SJCRH30 (cell line): Measurements from ENCODE around the gene CHAF1A. TPM values are rescaled to one million over a fixed set of nuclear protein-coding genes. Genes with fewer than 3 reads are reported as not detected.

Experiments used
- DNase-seq, 2 experiments: peaks; one replicate each; pipeline ENCODE4 v3.0.0-alpha.2; 2015 to 2020
- H3K27ac ChIP-seq: fragments of 250-450 bp; sonication (Bioruptor Pico); 2 replicates; pipeline ENCODE4 v1.5.1; 2020; ENCODE audit warnings: mild to moderate bottlenecking, moderate library complexity
- H3K27me3 ChIP-seq: fragments of 250-450 bp; sonication (Bioruptor Pico); 2 replicates; pipeline ENCODE4 v1.5.1; 2020; ENCODE audit warnings: mild to moderate bottlenecking, moderate library complexity
- H3K36me3 ChIP-seq: fragments of 250-450 bp; sonication (Bioruptor Pico); 2 replicates; pipeline ENCODE4 v1.5.1; 2020; ENCODE audit warnings: mild to moderate bottlenecking, moderate library complexity
- H3K4me1 ChIP-seq: fragments of 250-450 bp; sonication (Bioruptor Pico); 2 replicates; pipeline ENCODE4 v1.5.1; 2020; ENCODE audit warnings: mild to moderate bottlenecking, moderate library complexity
- H3K4me3 ChIP-seq: fragments of 250-450 bp; sonication (Bioruptor Pico); 2 replicates; pipeline ENCODE4 v1.5.1; 2020; ENCODE audit warnings: mild to moderate bottlenecking, moderate library complexity
- H3K9me3 ChIP-seq: fragments of 250-450 bp; sonication (Bioruptor Pico); replicated peaks from 2 replicates; pipeline ENCODE4 v1.5.1; 2020; ENCODE audit warnings: mild to moderate bottlenecking, moderate library complexity
- total RNA-seq: library from RNA; depleted of rRNA; stranded (reverse); fragments of >200 nt; shearing (Covaris generic); gene quantifications from 2 replicates; pipeline ENCODE4 v1.2.3, GENCODE V29; 2014; rRNA removed

CHAF1A gene, protein sequence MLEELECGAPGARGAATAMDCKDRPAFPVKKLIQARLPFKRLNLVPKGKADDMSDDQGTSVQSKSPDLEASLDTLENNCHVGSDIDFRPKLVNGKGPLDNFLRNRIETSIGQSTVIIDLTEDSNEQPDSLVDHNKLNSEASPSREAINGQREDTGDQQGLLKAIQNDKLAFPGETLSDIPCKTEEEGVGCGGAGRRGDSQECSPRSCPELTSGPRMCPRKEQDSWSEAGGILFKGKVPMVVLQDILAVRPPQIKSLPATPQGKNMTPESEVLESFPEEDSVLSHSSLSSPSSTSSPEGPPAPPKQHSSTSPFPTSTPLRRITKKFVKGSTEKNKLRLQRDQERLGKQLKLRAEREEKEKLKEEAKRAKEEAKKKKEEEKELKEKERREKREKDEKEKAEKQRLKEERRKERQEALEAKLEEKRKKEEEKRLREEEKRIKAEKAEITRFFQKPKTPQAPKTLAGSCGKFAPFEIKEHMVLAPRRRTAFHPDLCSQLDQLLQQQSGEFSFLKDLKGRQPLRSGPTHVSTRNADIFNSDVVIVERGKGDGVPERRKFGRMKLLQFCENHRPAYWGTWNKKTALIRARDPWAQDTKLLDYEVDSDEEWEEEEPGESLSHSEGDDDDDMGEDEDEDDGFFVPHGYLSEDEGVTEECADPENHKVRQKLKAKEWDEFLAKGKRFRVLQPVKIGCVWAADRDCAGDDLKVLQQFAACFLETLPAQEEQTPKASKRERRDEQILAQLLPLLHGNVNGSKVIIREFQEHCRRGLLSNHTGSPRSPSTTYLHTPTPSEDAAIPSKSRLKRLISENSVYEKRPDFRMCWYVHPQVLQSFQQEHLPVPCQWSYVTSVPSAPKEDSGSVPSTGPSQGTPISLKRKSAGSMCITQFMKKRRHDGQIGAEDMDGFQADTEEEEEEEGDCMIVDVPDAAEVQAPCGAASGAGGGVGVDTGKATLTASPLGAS
- total RNA-seq = 44.2 and 54.6 TPM in 2 replicates

DNA sequence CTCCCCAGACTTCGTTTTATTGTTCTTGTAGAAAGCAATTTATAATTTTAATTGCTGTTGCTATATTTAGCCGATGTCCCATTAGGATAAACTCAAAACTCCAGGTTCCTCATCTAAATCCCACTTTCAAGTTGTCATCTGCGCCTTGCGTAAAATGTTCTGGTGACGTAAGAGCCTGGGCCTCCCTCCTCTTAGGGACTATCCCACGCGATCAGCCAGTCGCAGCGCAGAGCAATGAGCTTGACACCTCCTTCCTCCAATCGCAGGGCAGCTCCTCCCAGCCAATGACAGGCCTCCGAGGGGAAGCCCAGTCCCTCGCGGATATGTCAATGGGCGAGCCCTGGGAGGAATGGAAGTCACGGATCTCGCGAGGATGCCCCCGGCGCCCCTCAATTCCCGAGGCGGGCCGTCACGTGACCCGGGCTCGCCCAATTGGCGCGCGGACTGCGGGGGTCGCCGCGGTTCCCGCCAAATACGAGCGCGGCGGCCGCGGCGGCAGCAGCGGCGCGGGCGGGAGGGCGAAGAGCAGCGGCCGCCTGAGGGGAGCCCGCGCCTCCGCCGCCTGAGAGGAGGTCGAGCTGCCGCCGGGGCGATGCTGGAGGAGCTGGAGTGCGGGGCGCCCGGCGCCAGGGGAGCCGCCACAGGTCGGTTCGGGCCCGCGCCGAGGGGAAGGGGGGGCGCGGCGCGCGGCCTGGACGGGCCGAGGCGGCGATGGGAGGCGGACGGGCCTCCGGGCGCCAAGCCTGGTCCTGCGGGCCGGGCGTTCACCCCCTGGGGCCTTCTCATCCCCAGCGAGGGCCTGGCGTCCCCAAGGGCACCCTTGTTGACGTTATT, at the start of gene CHAF1A:
Gene CHAF1A, plus strand, starts transcription at position 470 of the 834 bp plus-strand sequence. Its CDS starts 123 bp downstream, at position 593.
- Histone ChIP-seq H3K36me3 (peaks cover 12% of the 10 kb centered on the region; the same call in 1 of the 2 replicates), H3K4me1 (peaks cover 8% of the 10 kb centered on the region)
- DNase-seq = peak; percentile 99

DNA sequence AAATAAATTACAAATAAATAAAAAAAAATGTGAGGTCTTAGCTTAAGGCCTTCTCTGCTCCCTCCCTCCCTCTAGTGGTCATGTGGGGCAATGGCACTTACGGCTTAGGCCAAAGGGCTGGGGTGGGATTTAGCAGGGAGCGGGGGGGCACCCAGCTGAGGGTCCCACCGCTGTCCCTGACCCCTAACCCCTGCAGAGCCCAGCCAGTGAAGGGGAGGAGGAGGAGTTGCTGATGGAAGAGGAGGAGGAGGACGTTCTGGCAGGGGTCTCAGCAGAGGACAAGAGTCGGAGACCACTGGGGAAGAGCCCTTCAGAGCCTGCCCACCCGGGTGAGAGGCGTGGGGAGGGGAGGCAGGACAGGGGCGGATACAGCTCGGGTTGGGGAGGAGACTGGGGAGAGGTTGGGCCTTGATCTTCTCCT, 49.7 kb upstream of the CHAF1A start:
- DNase-seq = peak; percentile 62 to 78
- Histone ChIP-seq H3K27me3 (no peaks in the 10 kb centered on the region), H3K9me3 (no peaks in the 10 kb centered on the region), H3K36me3 (no peaks in the 10 kb centered on the region), H3K4me1 (no peaks in the 10 kb centered on the region), H3K4me3 (no peak overlapping the region), H3K27ac (no peak overlapping the region)

More for the DNA sequence above, at the start of gene CHAF1A:
- Histone ChIP-seq H3K27ac (peak within 1 kb of the TSS; percentile 74), H3K27me3 (no peaks in the 10 kb centered on the region), H3K4me3 (peak within 1 kb of the TSS; percentile 78), H3K9me3 (no peaks in the 10 kb centered on the region)

DNA sequence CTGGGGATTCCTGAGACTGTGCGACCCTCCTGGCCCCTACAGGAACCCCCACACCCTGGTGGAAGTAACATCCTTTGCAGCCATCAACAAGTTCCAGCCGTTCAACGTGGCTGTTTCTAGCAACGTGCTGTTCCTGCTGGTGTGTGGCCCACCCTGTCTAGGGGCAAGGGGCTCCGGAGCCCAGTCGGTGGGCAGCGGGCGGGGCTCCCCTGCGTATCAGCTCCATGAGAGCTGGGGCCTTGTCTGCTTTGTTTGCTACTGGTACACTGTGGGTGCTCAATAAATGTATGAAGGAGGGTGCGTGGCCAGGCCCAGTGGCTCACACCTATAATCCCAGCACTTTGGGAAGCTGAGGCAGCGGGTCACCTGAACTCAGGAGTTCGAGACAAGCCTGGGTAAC, 48.2 kb upstream of the CHAF1A start:
- no peak overlapping the region for H3K4me3 ChIP-seq
- no peak for DNase-seq
- H3K27me3 ChIP-seq = no peaks in the 10 kb centered on the region
- no peaks in the 10 kb centered on the region for H3K9me3 ChIP-seq
- H3K4me1 ChIP-seq = no peaks in the 10 kb centered on the region
- no peaks in the 10 kb centered on the region; the same call in 1 of the 2 replicates for H3K36me3 ChIP-seq
- no peak overlapping the region for H3K27ac ChIP-seq

DNA sequence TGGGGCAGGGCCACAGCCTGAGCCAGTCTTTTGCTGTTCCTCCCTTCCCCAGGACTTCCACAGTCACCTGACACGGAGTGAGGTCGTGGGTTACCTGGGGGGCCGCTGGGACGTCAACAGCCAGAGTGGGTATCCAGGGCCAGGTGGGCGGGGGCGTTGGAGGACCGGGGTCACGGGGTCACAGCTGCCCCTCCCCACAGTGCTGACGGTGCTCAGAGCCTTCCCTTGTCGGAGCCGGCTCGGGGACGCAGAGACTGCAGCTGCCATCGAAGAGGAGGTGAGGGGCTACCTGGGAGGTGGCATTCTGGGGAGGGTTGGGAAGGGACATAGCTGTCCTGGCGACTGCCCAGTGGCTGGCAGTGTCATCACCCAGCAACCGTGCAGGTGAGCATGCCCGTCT, 47.5 kb upstream of the CHAF1A start:
- no peak overlapping the region for H3K4me3 ChIP-seq
- H3K4me1 ChIP-seq = no peaks in the 10 kb centered on the region
- no peaks in the 10 kb centered on the region for H3K27me3 ChIP-seq
- no peak overlapping the region for H3K27ac ChIP-seq
- peaks cover 3% of the 10 kb centered on the region; the same call in 1 of the 2 replicates for H3K36me3 ChIP-seq
- no peaks in the 10 kb centered on the region for H3K9me3 ChIP-seq
- DNase-seq = no peak

DNA sequence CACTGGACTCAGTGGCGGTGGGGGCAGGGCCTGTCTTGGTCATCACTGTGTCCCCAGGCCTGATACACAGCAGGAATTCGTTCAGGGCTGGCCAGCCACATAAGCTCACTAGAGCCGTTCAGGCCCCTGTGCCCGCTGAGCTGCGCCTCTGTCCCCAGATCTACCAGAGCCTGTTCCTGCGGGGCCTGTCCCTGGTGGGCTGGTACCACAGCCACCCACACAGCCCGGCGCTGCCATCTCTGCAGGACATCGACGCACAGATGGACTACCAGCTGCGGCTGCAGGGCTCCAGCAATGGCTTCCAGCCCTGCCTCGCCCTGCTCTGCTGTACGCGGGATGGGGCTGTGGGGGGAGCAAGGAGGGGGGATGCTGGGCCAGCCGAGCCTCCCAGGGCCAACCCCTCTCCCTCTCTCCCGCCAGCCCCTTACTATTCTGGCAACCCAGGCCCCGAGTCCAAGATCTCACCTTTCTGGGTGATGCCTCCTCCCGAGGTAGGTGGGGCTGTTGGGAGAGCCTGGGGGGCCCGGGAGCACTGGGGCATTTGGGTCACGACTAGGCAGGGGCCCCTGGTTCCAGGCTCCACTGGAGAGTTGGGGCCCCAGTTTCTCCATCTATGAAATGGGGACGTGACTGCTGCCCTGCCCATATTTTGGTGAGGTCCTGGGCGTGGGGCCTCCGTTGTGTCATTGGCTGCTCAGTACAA, 45.2 kb upstream of the CHAF1A start:
- H3K4me1 ChIP-seq = no peaks in the 10 kb centered on the region
- H3K27me3 ChIP-seq = no peaks in the 10 kb centered on the region
- H3K27ac ChIP-seq = no peak overlapping the region
- H3K9me3 ChIP-seq = no peaks in the 10 kb centered on the region
- H3K36me3 ChIP-seq = peaks cover 10% of the 10 kb centered on the region
- H3K4me3 ChIP-seq = no peak overlapping the region
- DNase-seq = no peak

DNA sequence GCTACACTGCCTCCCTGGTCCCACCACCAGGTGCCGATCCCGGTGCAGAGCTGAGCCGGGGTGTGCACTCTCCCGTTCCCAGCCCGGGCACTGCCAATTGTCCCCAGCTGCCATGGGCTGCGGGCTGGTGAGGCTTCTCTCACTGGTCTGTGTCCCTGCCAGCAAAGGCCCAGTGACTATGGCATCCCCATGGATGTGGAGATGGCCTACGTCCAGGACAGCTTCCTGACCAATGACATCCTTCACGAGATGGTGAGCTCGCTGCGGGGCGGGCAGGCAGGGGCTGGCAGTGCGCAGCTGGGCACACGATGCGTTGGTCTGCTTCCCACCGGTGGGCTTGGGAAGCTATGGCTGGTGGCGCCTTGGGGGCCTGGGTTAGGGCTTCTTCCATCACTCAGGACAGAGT, 44.5 kb upstream of the CHAF1A start:
- Histone ChIP-seq H3K4me1 (no peaks in the 10 kb centered on the region), H3K27ac (no peak overlapping the region), H3K27me3 (no peaks in the 10 kb centered on the region), H3K9me3 (no peaks in the 10 kb centered on the region), H3K36me3 (peaks cover 13% of the 10 kb centered on the region), H3K4me3 (no peak overlapping the region)
- no peak for DNase-seq

DNA sequence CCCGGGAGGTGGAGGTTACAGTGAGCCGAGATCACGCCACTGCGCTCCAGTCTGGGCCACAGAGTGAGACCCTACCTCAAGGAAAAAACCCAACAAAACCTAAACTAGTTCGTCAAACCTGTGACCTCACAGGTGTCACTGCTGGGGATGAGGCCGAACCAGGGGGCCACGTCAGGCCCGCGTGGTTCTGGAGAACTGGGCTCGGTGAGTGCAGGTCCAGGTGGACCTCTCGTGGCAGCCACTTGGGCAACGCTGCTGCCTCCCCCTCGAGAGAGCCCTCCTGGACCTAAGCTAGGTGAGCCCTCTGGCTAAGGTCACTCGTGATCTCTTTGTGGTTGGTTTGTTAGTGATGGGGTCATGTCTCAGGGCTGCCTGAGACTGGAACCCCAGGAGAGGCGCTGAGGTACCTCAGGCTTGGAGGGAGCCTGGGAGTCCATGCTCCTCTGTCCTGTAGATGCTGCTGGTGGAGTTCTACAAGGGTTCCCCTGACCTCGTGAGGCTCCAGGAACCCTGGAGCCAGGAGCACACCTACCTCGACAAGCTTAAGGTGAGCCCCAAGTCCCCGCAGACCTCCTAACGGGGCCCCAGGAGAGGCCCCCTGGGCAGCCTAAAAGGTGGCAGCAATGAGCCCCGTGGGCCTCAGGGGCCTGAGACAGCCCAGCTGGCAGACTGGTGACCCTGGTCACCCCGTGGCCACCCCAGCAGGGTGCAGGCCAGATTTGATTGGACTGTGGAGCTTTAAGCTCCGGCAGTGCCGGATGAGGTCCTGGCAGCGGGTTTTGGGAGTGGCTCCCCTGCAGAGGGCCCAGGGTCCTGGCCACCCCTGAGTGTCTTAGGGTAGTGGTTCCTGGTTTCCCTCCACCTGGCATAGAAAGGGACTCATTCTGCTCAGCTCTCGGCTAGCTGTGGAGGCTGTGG, 43.5 kb upstream of the CHAF1A start:
- no peak for DNase-seq
- no peaks in the 10 kb centered on the region for H3K9me3 ChIP-seq
- H3K27me3 ChIP-seq = no peaks in the 10 kb centered on the region
- peaks cover 13% of the 10 kb centered on the region for H3K36me3 ChIP-seq
- H3K4me3 ChIP-seq = no peak overlapping the region
- no peaks in the 10 kb centered on the region for H3K4me1 ChIP-seq
- H3K27ac ChIP-seq = no peak overlapping the region

DNA sequence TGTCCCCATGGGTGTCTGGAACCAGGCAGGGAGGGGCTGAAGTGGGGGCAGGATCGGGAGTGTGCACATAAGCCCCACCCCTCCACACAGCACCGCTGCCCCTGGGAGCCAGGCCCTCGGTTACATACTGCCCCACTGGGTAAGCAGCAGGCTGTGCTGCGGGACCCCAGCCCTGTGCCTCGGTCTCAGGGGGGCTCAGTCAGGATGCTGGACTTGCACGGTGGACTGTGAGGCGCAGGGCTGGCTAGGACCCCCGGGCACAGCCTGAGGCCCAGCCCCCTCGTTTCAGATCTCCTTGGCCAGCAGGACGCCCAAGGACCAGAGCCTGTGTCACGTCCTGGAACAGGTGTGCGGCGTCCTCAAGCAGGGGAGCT, 42.8 kb upstream of the CHAF1A start:
- Histone ChIP-seq H3K27me3 (no peaks in the 10 kb centered on the region), H3K9me3 (no peaks in the 10 kb centered on the region), H3K4me1 (no peaks in the 10 kb centered on the region), H3K36me3 (peaks cover 13% of the 10 kb centered on the region), H3K4me3 (no peak overlapping the region), H3K27ac (no peak overlapping the region)
- DNase-seq = no peak

DNA sequence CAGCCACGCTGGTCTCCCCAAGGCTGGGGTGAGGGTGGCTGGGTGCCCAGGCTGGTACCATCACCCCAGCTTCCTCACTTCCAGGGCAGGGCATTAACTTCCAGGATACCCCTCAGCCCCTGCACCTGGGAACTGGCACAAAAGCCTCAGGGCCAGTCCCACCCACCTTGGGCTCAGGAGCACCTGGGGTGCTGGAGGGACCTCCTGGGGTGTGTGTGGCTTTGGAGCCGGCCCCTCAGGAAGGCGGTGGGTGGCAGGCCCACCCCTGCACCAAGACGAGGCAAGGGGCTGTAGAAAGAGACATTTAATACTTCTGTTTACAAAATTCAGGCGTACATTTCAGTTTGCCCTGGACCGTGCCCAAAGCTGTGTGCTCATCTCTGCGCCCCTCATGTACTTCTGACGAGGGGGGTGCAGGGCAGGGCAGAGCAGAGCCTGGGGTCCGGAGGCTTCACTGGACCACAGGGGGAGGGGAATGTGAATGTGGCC, 42.3 kb upstream of the CHAF1A start:
- no peak for DNase-seq
- no peaks in the 10 kb centered on the region for H3K9me3 ChIP-seq
- H3K4me1 ChIP-seq = no peaks in the 10 kb centered on the region
- H3K27ac ChIP-seq = no peak overlapping the region
- no peaks in the 10 kb centered on the region for H3K27me3 ChIP-seq
- H3K4me3 ChIP-seq = no peak overlapping the region
- H3K36me3 ChIP-seq = peaks cover 13% of the 10 kb centered on the region

DNA sequence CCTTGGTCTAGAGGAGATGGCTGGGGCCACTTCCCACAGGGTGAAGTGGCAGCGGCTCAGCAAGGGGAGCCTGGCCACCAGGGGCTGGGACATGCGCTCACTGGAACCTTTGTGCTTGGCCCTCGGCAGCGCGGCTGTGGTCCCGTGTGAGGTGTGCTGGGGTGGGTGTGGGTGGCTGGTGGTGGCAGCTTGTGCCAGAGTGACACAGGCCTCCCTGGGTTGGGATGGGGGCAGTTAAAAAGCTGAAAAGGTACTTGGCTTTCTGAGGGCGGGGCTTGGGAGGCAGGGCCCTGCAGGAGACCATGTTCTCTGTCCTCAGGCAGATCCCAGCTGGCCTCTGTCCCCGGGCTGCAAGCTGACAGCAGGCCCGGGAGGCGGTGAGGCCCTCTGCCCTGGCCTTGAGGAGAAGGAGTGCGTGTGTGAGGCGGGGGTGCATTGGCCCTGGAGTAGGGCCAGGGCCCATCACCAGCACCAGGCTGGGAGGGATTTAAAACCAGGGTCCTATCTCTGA, 41.7 kb upstream of the CHAF1A start:
- peaks cover 13% of the 10 kb centered on the region for H3K36me3 ChIP-seq

DNA sequence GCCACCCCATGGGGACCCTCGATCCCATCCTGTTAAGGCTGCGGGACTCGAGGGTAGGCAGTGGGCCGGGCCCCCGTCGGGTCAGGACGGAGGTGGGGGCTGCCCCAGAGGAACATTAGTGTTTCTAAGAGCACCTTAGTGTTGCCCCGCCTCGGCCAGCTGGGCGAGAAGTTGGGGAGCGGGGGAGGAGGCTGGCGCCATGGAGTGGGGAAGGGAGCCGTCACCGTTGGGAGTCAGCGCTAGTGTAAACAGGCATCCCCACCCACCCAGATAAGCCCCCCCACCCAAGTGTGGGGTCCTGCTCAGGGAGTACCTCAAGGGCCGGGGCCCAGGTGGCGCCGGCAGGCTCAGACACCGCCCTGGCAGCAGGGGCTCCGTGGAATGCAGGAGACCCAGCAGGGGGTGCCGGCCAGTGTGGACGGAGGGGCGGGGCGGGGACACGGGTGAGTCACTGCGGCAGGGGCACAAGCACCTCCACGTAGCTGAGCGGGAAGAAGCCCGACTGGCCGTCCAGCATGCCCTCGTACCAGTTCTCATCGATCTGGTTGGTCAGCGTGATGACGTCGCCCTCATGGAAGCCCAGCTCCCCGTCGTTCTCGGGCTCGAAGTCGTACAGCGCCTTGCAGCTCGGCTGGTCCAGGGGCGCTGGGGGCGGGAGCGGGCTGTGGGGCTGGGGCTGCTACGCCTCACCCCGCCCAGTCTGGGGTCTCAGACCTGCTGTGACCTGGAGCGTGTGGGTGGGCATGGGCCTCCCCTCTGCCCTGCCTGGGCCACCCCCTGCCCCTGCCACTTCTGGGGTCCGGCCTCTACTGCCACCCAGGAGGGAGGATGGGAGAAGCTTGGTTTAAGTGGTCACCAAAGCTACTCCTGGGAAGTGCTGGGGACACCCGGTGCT, 41.0 kb upstream of the CHAF1A start:
- Histone ChIP-seq H3K4me3 (no peak overlapping the region), H3K27ac (no peak overlapping the region), H3K9me3 (no peaks in the 10 kb centered on the region), H3K36me3 (peaks cover 13% of the 10 kb centered on the region), H3K4me1 (no peaks in the 10 kb centered on the region), H3K27me3 (no peaks in the 10 kb centered on the region)
- no peak for DNase-seq

More for the DNA sequence above, 41.7 kb upstream of the CHAF1A start:
- no peaks in the 10 kb centered on the region for H3K9me3 ChIP-seq
- no peak overlapping the region for H3K4me3 ChIP-seq
- no peaks in the 10 kb centered on the region for H3K4me1 ChIP-seq
- H3K27me3 ChIP-seq = no peaks in the 10 kb centered on the region
- DNase-seq = no peak
- H3K27ac ChIP-seq = no peak overlapping the region
